Limb (tissue), 2 donors: ENCODE results near the gene THUMPD3.

Source experiments
- DNase-seq, 2 donors: peaks; one replicate each; pipeline ENCODE4 v3.0.0-alpha.2; 2016; ENCODE audit errors: extremely low spot score in 2 of 2

THUMPD3 gene

GRCh38 chr3:9396632-9397331, 33.9 kb downstream of the THUMPD3 start:
- peak; percentile 99 to 100 for DNase-seq

GRCh38 chr3:9397332-9397905, 34.6 kb downstream of the THUMPD3 start, which contains the start of gene SETD5:
Gene SETD5 (plus strand): TSS chr3:9397615. CDS start chr3:9428939, 31,324 bp downstream.
- DNase-seq: peak; percentile 97 to 100

DNA sequence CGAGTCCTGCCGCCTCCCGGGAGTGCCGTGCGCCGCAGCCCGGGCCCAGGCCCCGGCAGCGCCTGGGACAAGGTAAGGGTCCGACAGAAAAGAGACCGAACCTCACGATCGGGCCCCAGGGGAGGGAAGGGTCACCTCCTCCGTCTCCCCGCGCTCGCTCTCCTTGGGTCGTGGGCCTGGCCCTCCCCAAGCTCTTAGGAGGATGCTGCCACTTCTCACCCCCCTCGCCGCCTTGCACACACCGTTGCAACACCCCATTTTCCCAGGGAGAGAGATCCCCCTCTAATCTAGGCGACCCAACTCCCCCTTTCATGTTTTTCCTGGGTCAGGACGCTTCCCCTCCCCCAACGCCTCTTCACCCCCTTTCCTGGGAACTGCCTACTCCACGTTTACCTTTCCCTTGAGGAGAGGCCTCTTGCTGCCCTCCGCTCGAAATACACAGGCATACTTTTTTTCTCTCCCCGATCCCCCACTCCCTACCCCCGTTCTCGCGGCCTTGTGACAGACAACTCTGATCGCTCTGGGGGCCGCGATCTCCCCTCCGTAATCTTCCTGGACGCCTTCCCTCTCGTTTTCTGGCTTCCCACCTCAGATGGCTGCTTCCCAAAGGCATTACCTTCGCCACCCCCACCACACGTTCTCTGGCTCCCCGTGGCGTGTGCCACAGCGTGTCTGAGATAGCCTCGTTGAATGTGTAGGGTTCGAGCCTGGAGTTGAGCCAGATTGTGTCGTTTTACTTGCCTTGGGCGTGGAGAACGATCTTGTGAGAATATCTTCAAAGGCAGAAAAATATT, 35.2 kb downstream of the THUMPD3 start:
- DNase-seq: peak in 1 of 2 donors; percentile 71

- DNase-seq: peak in 1 of 2 donors; percentile 39
Observed at GRCh38 chr3:9398700-9399336, 36.0 kb downstream of the THUMPD3 start.

DNA sequence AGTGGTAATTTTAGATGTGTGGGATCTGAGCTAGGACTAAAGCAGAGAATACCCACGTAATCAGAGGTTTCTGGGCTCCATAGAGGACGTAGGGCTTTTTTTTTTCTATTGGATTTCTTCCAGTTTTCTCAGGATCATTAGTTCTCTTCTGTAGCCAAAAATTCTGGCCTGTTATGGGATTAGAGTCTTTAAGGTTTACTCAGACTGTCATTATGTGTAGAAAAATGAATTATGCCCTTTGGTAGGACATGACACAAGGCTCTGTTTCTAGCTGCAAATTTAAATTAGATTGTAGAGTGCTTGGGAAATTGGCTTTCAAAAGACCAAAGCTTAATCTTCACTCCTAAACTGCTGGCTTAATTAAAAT, 36.5 kb downstream of the THUMPD3 start:
- no peak for DNase-seq

DNA sequence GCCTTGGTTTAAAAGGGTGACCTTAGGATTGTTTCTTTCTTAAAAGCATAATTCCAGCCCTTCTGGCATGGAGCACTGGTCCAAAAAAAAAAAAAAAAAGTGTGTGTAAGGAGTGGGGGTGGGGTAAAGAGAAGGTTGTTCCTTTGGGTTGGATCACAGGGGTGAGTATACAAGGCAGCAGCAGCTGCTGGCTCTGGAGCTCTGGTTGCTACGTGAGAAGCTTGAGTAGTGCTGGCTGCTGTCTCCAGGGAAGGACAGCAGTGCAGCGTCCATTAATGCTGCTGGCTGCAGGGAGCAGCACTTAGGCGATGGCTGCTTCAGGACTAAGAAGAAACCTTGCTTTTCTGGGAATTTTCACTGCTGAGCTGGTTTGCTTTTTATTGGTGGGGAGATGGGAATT, 36.9 kb downstream of the THUMPD3 start:
- DNase-seq: peak; percentile 75 to 92

DNA sequence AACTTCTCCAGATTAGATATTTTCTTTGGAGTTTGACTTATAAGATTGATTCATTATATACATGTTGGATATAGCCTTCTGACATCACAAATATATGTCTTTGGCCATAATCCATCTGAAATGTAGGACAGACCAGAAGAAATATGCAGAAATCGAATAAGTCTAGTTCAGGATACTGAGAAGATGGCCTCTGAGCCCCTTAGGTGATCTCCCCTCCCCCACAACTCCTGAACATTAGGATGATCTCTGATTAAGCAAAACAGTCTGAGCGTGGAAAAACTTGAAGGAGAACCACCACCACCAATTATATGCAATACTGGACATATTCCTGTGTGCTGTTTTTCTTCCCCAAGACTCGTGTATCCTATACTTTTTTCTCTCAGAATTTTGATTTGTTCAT, 37.8 kb downstream of the THUMPD3 start:
- no peak for DNase-seq

GRCh38 chr3:9401986-9402385, 39.1 kb downstream of the THUMPD3 start:
- DNase-seq: no peak

DNA sequence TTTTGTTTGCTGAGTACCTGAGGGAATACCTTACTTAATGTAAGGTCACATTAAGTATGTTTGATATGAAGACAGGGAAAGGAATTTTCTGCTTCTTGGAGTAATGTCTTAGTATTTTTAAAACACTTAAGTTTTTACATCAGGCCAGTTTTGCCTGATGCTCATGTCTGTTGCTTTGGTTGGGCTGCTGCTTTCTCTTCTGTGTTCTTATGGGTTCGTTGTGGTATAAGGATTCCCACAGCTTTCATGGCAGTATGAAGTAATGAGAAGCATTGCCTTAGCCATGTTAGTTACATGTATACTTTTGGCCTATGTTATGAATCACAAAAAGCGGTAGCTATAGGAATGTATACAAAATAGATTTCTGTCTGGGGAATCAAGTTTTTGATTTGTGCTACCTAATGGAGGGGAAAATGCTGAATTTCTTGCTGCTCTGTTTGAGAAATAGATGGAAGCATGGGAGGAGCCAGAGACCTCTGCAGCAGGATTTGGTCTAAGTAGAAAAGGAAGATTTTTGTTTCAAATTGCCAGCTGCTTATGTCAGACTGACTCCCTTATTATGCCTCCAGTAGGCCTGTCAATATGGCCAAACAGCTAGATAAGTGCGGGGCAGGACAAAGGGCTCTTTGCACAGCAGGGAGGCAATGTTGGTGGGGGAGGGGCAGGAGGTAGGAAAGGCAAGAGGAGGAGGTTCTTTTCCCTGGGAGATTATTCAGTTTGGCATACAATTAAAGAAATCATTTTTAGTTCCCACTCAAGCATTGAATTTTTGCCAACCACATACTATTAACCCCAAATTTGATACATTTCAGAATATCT, 39.8 kb downstream of the THUMPD3 start:
- peak in 1 of 2 donors; percentile 60 for DNase-seq

GRCh38 chr3:9403463-9403862, 40.6 kb downstream of the THUMPD3 start:
- DNase-seq: no peak

DNA sequence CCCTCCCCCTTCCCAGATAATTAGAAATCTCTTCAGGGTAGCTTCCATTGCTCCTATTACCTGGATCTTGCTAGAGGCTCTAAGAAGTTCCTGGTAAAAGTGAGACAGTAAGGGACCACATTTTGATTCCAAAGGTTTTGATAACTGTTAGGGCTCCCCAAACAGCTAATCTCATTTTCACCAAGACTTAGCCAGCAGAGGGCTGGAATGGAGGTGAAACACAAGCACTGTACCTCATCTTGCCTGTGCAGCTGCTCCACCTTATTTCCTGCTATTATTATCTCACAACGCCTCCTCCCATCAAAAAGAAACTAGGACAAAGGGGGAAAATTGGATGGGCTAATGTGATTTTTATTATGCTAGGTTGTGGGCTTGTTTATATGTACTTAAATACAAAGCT, 41.8 kb downstream of the THUMPD3 start:
- no peak for DNase-seq

DNA sequence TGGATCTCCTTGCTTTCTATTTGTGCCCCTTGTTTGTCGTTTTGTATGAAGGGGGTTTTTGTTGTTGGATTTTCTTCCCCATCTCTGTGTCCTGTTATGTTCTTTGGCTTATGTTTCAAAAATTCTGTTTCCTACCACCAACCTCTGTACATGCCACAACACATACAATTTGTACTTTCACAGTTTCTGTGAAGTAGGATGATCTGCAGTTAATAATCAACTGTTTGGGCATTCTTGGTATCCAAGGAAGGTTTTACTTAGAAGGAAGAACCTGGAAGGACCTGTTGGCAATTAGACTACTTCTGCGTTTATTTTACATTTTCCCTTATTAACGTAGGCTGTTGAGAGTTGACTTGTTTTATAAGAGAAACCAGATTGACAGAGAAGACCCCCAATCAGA, 42.9 kb downstream of the THUMPD3 start:
- DNase-seq: no peak

DNA sequence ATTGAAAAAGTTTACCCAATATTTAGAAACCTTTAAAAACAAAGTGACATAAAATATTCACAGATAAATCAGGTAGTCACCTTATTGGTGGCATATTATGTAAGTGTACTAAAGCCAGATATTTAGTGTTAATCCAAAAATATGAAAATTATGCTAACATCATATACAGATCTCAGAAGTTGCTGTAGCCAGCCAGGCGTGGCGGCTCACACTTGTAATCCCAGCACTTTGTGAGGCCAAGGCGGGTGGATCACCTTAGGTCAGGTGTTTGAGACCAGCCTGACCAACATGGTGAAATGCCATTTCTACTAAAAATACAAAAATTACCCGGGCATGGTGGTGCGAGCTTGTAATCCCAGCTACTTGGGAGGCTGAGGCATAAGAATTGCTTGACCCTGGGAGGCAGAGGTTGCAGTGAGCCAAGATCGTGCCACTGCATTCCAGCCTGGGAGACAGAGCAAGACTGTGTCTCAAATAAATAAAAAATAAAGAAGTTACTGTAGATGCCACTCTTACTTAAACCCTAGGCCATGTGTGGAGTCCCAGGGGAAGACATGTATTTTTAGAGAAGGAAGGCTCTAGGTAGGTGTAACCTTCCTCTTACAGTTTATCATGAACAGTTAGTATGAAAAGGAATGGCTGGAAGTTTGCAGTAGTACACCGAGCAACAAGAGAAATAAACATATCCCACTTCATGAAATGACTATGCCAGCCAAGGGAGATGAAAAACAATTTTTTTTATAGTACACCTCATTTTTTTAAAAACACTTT, 44.2 kb downstream of the THUMPD3 start:
- DNase-seq: no peak

GRCh38 chr3:9408061-9408460, 45.2 kb downstream of the THUMPD3 start:
- DNase-seq: no peak

DNA sequence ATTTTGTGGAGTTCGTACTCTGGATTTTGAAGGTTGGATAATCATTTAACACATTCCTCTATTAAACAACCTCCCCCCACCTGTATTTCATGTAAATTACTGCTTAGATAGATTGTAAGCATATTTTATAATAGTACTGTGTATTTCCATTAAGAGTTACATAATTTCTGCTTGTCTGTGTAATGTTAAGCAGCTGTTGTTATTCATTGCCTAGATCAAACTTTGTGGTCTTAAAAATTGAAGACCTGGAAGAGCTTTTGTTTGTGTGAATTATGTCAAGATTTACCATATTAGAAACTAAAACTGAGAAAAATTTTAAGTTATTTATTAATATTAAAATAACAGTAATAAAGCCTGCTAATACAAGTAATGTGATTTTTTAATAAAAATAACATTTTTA, 45.7 kb downstream of the THUMPD3 start:
- no peak for DNase-seq

- no peak for DNase-seq
Observed at GRCh38 chr3:9409981-9410854, 47.4 kb downstream of the THUMPD3 start.

DNA sequence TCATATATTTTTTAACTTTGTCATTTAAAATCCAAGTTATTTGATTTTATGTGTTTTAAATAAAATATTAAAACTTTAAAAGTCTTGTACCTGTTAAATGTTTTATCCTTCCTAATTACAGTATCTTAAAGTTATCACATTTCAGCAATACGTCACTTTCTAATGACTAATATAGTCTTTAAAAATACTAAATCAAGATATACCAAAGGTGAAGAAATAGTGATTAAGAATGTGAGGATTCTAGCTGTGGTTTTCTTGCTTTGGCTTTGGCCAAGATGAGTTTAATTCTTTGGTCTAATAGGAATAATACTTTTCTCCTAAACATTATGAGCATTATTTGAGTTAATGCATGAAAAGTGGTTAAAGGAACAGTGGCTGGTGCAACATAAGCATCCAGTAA, 48.4 kb downstream of the THUMPD3 start:
- no peak for DNase-seq

GRCh38 chr3:9412293-9412692, 49.4 kb downstream of the THUMPD3 start:
- DNase-seq: no peak

- no peak for DNase-seq
Observed at GRCh38 chr3:9414826-9415225, 52.0 kb downstream of the THUMPD3 start.
